ENCODE measurements around the gene PLCB2. TPM values are rescaled to one million over a fixed set of nuclear protein-coding genes. Genes with fewer than 3 reads are reported as not detected.
A peak's percentile ranks its signal among the peaks of the same experiment; 100 is the strongest.

The PLCB2 gene
- total RNA-seq, 4 donors from 2014 or later, result 1.7 to 7.2 (median 4.1) TPM

DNA sequence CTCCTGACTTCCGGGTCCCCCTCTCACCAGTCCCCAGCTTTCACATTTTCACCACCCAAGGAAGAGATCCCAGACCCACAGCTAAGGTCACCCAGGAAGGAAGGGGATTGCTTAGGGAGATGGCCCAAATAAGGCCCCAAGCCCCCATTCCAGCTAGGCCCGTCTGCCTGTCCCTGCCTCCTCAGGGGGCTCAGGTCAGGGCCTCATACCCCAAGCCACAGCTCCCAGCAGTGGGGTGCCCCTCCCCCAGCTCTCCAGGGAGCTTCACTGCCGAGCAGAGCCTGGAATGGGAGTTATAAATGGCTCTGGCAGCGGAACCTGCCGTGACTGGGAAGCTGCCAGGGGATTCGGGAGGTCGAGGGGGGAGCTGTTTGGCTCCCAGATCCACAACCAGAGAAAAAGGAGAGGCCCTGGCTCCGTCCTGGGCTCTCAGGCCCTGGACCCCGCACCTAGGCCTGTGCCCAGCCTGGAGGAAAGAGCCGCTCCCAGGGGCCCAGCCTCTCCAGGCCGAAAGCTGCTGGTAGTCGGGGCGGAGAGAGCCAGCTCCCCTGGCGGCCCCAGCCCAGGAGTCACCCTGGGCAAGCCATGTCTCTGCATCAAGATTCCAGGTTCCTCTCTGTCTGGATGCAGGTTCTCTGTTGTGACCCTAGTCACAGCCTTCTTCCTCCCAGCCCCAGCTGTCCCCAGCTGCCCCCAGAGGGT is 32.5 kb upstream of the PLCB2 start:
- Histone ChIP-seq H3K27me3 (no peaks in the 10 kb centered on the region), H3K36me3 (peaks cover 13 to 15% of the 10 kb centered on the region in 2 donors), H3K4me1 (peaks cover 75 to 98% of the 10 kb centered on the region in 2 donors), H3K27ac (peak overlapping the region; percentile 97 to 99 (median 99)), H3K4me3 (replicated peaks in 1 of 3) (peak overlapping the region; percentile 2 to 52 (median 48)), H3K9me3 (no peaks in the 10 kb centered on the region)
- peak; percentile 93 to 94 for DNase-seq
- 14 to 18% methylated on average over 10 to 13 of the region's 14 CpGs for WGBS, 2 donors
- TF ChIP-seq, protein P1, sequence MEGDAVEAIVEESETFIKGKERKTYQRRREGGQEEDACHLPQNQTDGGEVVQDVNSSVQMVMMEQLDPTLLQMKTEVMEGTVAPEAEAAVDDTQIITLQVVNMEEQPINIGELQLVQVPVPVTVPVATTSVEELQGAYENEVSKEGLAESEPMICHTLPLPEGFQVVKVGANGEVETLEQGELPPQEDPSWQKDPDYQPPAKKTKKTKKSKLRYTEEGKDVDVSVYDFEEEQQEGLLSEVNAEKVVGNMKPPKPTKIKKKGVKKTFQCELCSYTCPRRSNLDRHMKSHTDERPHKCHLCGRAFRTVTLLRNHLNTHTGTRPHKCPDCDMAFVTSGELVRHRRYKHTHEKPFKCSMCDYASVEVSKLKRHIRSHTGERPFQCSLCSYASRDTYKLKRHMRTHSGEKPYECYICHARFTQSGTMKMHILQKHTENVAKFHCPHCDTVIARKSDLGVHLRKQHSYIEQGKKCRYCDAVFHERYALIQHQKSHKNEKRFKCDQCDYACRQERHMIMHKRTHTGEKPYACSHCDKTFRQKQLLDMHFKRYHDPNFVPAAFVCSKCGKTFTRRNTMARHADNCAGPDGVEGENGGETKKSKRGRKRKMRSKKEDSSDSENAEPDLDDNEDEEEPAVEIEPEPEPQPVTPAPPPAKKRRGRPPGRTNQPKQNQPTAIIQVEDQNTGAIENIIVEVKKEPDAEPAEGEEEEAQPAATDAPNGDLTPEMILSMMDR (IDR thresholded peaks at IDR 0.05), result no peak
- TF ChIP-seq POLR2A (IDR thresholded peaks at IDR 0.05), result peak in 1 of 2 donors; percentile 60
- intact Hi-C loops (cut with DNase I), result no loop called here

DNA sequence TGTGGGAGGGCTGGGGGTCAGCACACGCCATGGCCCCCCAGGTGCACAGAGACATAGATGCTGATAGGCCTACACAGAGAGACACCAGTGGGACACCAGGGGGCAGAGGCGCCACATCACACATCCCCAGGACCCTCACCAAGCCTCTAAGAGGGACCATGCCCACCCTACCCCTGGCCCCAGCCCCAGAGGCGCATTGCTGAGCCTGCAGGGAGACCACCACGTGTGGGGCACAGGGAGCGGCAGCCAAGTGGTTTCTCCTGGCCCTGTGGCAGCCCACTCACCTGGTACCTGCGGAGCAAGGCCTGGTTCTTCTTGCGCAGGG is 31.8 kb upstream of the PLCB2 start:
- peaks cover 19% of the 10 kb centered on the region in 2 donors for H3K36me3 ChIP-seq
- DNase-seq, result no peak
- no peak for TF ChIP-seq POLR2A (IDR thresholded peaks at IDR 0.05)
- TF ChIP-seq, protein P1 (IDR thresholded peaks at IDR 0.05), result peak in 4 of 6 experiments; percentile 9 to 20 (median 12)
- H3K27me3 ChIP-seq, result no peaks in the 10 kb centered on the region
- intact Hi-C loops (cut with DNase I), result no loop called here
- 67 to 69% methylated on average over 5 of the region's 7 CpGs for WGBS, 2 donors
- peaks cover 75 to 98% of the 10 kb centered on the region in 2 donors for H3K4me1 ChIP-seq
- peak overlapping the region; percentile 97 to 99 (median 99) for H3K27ac ChIP-seq
- no peaks in the 10 kb centered on the region for H3K9me3 ChIP-seq
- peak overlapping the region; percentile 2 to 52 (median 48) for H3K4me3 ChIP-seq (replicated peaks in 1 of 3)

DNA sequence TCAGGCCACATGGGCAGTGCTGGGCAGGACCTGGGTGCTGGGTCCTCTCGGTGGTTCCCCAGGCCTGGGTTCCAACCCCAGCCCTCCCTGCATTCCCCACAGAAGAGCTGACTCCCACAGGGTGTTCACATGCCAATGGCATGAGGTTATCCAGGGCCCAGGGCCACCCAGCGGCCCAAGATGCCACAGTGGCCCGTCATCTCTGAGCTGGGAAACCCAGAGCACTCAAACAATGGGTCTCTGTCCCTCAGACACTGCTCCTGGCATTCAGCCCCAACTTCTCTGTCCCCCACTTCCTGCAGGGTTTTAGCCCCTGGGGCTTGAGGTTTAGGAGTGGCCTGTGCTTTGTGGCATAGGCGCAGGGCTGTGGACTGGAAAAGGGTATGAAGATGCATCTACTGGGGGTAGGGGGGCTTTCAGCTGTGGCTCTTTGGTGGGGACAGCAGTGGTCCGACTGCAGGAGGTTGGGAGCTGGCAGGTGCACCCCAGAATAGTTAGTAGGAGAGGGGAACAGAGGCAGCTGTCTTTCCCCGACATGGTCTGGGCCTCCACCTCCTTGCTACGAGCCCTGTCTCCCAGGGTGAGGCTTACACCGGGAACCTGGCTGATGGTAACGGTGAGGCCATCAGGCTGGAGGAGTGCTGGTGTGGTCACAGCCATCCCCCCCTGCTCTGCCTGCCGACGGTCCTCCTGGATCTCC is 31.3 kb upstream of the PLCB2 start:
- H3K36me3 ChIP-seq, result peaks cover 19% of the 10 kb centered on the region in 2 donors
- intact Hi-C loops (cut with DNase I), result no loop called here
- H3K9me3 ChIP-seq, result no peaks in the 10 kb centered on the region
- peak overlapping the region; percentile 97 to 99 (median 99) for H3K27ac ChIP-seq
- DNase-seq, result peak; percentile 60 to 67
- no peaks in the 10 kb centered on the region for H3K27me3 ChIP-seq
- 52 to 75% methylated on average over 5 to 6 of the region's 11 CpGs for WGBS, 2 donors
- peak overlapping the region; percentile 2 to 52 (median 48) for H3K4me3 ChIP-seq (replicated peaks in 1 of 3)
- H3K4me1 ChIP-seq, result peaks cover 75 to 98% of the 10 kb centered on the region in 2 donors
- TF ChIP-seq POLR2A (IDR thresholded peaks at IDR 0.05), result peak in 1 of 2 donors; percentile 44
- TF ChIP-seq, protein P1 (IDR thresholded peaks at IDR 0.05), result no peak

DNA sequence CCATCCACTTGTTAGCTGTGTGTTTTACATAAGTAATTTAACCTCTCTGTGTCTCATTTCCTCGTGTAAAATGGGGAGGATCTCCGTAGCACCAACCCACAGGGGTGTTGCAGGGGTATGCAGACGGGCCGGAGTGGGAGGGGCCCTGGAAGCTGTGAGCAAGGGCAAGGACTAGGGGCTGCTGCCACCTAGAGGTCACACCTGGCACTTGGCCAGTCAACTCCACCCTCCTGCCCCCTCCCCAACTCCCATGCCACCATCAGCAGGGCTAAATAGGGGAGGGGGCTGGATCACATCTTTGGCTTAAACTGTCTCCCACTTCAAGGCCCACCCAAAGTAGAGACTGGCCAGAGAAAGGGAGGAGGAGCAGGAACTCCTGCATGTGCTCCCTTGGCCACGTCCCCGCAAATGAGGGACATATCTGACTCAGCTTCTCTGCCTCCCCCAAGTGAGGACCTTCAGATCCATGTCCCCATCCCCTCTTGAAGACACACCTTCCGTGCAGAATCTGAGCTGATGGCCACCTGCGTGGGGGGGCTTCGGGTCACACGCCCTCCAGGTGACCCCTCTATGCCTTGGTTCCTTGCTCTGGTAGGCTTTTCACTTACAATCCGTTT is 30.4 kb upstream of the PLCB2 start:
- intact Hi-C loops (cut with DNase I), result no loop called here

More for the DNA sequence above, 30.4 kb upstream of the PLCB2 start:
- Histone ChIP-seq H3K27ac (peak overlapping the region; percentile 97 to 99 (median 99)), H3K9me3 (no peaks in the 10 kb centered on the region), H3K4me3 (replicated peaks in 1 of 3) (peak overlapping the region in 2 of 3 donors; percentile 2 to 52), H3K27me3 (no peaks in the 10 kb centered on the region), H3K36me3 (peaks cover 19% of the 10 kb centered on the region in 2 donors), H3K4me1 (peaks cover 76 to 98% of the 10 kb centered on the region in 2 donors)
- TF ChIP-seq POLR2A (IDR thresholded peaks at IDR 0.05), result no peak
- TF ChIP-seq, protein P1 (IDR thresholded peaks at IDR 0.05), result peak; percentile 32 to 76 (median 68)
- WGBS, 2 donors, result 41 to 52% methylated on average over 11 of the region's 11 CpGs
- DNase-seq, result peak; percentile 74 to 83

Data from thyroid gland (tissue), 4 donors.